BJ (cell line): ENCODE measurements around the gene ZBTB46. TPM values are rescaled to one million over a fixed set of nuclear protein-coding genes. Genes with fewer than 3 reads are reported as not detected.
"Not testable (repeated sequence)": the region's sequence is repeated elsewhere in the genome, so short reads cannot be mapped to it uniquely, and the experiment has no call there.

Experiments used
- CTCF ChIA-PET: fragments of 350-600 bp; formaldehyde crosslinking; extraction: SDS; loops from one replicate; lab custom pipeline; 2021; ENCODE audit warnings: antibody characterized with exemption, inconsistent platforms; lab: Yijun Ruan, JAX
- POLR2A ChIA-PET: fragments of 300-600 bp; sonication (Branson Sonifier 250); formaldehyde crosslinking; extraction: SDS; loops from one replicate; lab custom pipeline; 2021; ENCODE audit warnings: antibody characterized with exemption; lab: Charles Lee
- DNase-seq: peaks from one replicate; pipeline ENCODE4 v3.0.0-alpha.2; 2011; ENCODE audit warnings: low read depth
- H3K27me3 ChIP-seq: 2 replicates; pipeline ENCODE4 v1.6.0; 2011; ENCODE audit warnings: low read length; ENCODE audit not compliant: control insufficient read depth, insufficient read depth
- H3K36me3 ChIP-seq: 2 replicates; pipeline ENCODE4 v1.5.1; 2011; ENCODE audit warnings: low read length; ENCODE audit not compliant: control insufficient read depth, insufficient read depth
- H3K4me3 ChIP-seq: 2 replicates; pipeline ENCODE4 v1.5.1; 2011; ENCODE audit warnings: low read depth, mild to moderate bottlenecking, control low read depth, low read length
- CTCF ChIP-seq: IDR thresholded peaks from 2 replicates; pipeline ENCODE4 v1.5.1; 2011; ENCODE audit warnings: low read depth, mild to moderate bottlenecking, control low read depth, inconsistent platforms, low read length, moderate library complexity; ENCODE audit not compliant: insufficient read depth
- polyA plus RNA-seq: library from polyadenylated mRNA; depleted of rRNA; stranded (reverse); fragments of >200 nt; gene quantifications from 2 replicates; pipeline ENCODE4 v1.2.3, GENCODE V29; 2011

ZBTB46 gene
- polyA plus RNA-seq, 1 experiment, result 0.32 TPM

GRCh38 chr20:63782051-63782471 is 49.0 kb downstream of the ZBTB46 start:
- no peaks in the 10 kb centered on the region for H3K27me3 ChIP-seq
- DNase-seq, result no peak
- POLR2A ChIA-PET, result interaction anchor here (0.7 kb wide), 1 partner anchor 14 kb away, joined by 4 read pairs; no protein-coding TSS in a partner anchor
- CTCF ChIA-PET, result no interaction called here
- no peaks in the 10 kb centered on the region for H3K36me3 ChIP-seq
- H3K4me3 ChIP-seq, result no peak overlapping the region
- no peak for TF ChIP-seq CTCF

GRCh38 chr20:63781181-63781580 is 49.9 kb downstream of the ZBTB46 start:
- H3K4me3 ChIP-seq, result no peak overlapping the region
- no peaks in the 10 kb centered on the region for H3K36me3 ChIP-seq
- CTCF ChIA-PET, result no interaction called here
- DNase-seq, result no peak
- TF ChIP-seq CTCF, result no peak
- H3K27me3 ChIP-seq, result no peaks in the 10 kb centered on the region
- POLR2A ChIA-PET, result no interaction called here

- POLR2A ChIA-PET, result no interaction called here
Observed at GRCh38 chr20:63778857-63779256, 52.2 kb downstream of the ZBTB46 start.

GRCh38 chr20:63778034-63778752 is 52.9 kb downstream of the ZBTB46 start:
- DNase-seq, result no peak
- ChIA-PET POLR2A (no interaction called here), CTCF (interaction anchor here (0.7 to 3.0 kb wide), 5 partner anchors 9 to 196 kb away, joined by 3 to 9 read pairs (median 7); no protein-coding TSS in a partner anchor)
- TF ChIP-seq CTCF, result no peak
- H3K36me3 ChIP-seq, result no peaks in the 10 kb centered on the region
- no peak overlapping the region for H3K4me3 ChIP-seq
- no peaks in the 10 kb centered on the region for H3K27me3 ChIP-seq

More at GRCh38 chr20:63778857-63779256, 52.2 kb downstream of the ZBTB46 start:
- no peak for DNase-seq
- no peak overlapping the region for H3K4me3 ChIP-seq
- no peaks in the 10 kb centered on the region for H3K27me3 ChIP-seq
- no peak for TF ChIP-seq CTCF
- H3K36me3 ChIP-seq, result no peaks in the 10 kb centered on the region
- CTCF ChIA-PET, result interaction anchor here (0.7 to 3.0 kb wide), 5 partner anchors 9 to 195 kb away, joined by 3 to 9 read pairs (median 7); no protein-coding TSS in a partner anchor

GRCh38 chr20:63777614-63778013 is 53.5 kb downstream of the ZBTB46 start:
- POLR2A ChIA-PET, result no interaction called here
- H3K27me3 ChIP-seq, result no peaks in the 10 kb centered on the region
- no peak for DNase-seq
- CTCF ChIA-PET, result interaction anchor here (1.2 to 3.0 kb wide), 3 partner anchors 8 to 15 kb away, joined by 3 to 9 read pairs (median 8); no protein-coding TSS in a partner anchor
- no peaks in the 10 kb centered on the region for H3K36me3 ChIP-seq
- H3K4me3 ChIP-seq, result no peak overlapping the region
- TF ChIP-seq CTCF, result no peak

- POLR2A ChIA-PET, H3K36me3 ChIP-seq, DNase-seq, H3K4me3 ChIP-seq, H3K27me3 ChIP-seq: not testable (repeated sequence)
- CTCF ChIA-PET, result interaction anchor here (2.5 to 5.2 kb wide), 2 partner anchors 8 to 15 kb away, joined by 8 to 71 read pairs; no protein-coding TSS in a partner anchor
Observed at GRCh38 chr20:63776875-63777274, 54.2 kb downstream of the ZBTB46 start.
